ENCODE data around the gene PAPPA2.
"Not testable (repeated sequence)": the region's sequence is repeated elsewhere in the genome, so short reads cannot be mapped to it uniquely, and the experiment has no call there.

PAPPA2 gene

DNA sequence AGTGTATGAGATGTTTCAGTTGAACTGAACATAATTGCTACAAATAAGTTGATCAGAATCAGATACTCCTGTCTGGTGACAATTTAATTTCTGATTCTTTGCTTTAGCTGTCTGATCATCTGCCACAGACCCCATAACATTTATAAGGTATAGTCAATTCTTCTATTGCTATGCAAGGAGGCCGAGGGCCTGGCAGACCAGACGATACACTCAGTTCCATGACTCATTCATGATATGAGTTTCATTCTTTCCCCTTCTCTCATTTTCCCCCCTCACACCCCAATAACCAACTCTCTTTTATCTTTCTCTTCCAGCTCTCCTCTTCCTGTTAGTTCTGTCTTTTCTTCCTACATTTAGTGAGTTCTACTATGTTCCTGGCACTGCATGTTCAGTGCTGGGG, 236.8 kb downstream of the PAPPA2 start:
- DNase-seq, result no peak

DNA sequence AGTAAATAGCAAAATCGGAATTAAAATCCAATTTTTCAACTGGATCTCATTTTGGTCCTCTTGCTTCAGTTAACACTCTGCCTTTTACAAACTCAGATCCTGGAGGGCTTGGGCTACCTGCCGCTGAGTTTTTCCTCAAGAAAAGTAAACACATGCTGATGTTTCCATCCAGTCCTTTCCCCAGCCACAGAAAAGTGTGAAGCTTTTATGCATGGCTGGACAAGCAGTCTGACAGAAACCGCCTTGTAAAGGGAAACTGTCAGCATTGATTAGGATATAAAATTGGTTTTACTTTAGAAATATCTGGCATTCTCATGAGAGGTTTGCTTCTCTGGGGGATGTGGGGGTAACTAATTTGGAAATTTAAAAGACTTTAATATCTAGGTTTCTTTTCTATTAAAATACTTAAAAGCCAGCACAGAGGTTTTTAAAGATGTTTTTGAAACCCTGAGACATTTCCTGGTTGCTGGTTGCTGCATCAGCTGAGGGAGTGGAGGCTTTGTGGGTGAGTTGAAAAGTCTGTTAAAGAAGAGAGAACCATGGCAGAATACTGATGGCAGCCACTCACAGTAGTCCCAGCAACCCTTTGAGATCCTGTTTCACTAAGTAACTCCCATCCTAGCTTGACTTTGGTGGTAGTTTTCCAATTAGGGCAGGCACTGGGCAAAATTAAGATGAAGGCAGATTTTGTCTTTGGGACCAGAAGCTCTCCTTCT, 238.3 kb downstream of the PAPPA2 start:
- DNase-seq, result no peak

DNA sequence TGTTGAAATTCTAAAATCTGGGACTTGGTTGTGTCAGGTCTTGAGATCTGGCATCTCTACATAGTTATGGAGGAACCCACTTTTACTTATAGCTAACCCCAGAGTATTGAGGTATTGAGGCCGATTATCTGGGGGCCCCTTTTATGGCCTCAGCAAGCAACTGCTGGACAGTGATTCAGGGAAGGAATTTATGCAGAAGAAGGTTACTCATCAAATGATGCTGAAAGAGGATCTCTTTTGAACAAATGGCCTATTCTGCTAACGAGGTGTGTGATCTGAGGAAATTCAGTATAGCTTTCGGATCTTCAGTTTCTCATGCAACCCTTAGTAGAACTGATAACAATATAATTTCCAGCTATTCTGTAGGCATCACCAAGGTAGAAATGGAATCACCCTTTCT, 239.9 kb downstream of the PAPPA2 start:
- DNase-seq, result no peak

DNA sequence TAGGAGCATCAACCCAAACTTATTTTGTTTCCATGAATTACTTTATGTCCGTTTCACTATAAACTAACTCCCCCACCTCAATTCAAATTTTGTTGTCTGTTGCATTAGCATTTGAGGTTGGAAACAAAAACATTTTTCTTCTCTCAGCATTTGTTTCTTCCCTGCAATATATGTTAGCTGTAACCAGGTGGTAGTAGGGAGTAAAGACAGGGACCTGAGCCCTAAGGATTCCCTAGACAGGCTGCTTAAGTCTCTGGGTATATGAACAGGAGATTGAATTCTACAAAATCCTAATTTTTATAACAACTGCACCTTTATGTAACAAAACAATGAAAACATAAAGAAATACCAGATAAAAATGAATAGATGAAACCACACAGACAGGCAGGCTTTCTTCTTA, 242.6 kb downstream of the PAPPA2 start:
- DNase-seq, result no peak

DNA sequence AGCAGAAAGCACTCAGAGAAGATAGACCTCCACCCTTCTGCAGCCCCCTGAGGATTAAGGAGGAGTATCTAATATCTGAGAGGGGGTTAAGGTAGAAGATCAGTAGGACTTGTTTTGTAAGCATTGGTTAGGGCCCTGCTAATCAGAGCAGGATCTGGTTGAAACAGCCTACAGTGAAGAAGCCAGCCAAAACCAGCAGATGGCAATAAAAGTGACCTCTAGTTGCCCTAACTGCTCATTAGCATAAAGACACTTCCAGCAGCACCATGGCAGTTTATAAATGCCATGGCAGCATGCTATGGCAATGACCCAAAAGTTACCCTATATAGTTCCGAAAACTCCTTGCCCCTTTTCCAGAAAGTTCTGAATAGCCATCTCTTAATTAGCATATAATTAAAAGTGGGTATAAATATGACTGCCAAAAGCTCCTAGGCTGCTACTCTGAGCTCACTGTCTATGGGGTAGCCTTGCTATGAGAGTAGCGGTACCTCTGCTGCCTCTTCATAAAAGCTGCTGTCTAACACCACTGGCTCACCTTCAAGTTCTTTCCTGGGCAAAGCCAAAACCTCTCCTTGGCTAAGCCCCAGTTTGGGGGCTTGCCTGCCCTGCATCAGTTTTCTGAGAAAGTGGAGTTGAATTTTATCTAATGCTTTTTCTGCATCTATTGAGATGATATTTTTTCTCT, 254.2 kb downstream of the PAPPA2 start:
- peak; percentile 18 for DNase-seq

DNA sequence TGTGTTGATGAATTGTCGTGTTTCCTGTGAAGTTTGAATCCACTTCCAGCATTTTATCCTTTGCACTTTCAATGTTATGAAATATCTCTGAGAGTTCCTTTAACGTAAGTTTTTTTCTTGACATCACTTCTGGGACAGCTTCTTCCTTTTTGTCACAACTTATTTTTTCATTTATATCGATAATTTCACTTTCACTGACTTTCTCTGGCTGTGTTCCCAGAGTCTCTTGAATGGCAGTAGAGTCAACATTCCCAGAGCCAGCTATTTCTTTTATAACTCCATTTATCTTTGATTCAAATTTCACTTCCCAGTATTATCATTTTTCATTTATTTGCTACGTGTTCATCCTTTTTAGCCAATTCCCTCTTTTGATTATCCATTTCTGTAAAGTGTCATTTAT, 256.5 kb downstream of the PAPPA2 start:
- no peak for DNase-seq

DNA sequence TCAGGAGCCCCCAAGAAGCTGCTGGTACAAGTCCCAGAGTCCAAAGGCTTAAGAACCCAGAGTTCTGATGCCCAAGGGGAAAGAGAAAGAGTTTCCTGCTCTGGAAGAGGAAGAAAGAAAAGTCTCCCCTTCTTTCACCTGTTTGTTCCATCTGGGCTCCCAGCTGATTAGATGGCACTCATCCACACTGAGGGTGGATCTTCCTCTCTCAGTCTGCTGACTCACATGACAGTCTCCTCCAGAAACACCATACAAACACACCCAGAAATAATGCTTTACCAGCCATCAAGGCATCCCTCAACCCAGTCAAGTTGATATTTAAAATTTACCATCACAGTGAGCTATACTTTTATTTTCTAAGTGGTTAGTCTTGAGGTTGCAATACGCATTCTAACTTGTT, 257.9 kb downstream of the PAPPA2 start:
- DNase-seq, result no peak

DNA sequence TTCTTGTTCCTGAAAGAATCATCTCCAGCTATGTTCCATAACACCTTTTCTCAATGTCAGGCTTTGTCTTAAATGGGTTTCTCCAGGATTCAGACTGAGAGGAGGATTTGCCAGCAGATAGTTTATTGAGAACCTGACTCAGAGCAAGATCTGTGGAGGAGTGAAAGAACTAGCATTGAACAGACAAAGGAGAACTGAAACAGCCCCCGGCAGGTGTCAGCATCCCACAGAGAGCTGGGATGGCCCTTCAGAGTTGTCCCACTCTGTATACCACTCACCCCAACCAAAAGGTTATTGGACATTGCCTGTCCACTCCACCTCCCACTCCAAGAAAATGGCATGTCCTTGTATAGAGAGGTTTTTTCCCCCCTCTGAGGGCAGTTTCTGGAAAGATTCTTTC, 270.7 kb downstream of the PAPPA2 start:
- DNase-seq, result no peak

DNA sequence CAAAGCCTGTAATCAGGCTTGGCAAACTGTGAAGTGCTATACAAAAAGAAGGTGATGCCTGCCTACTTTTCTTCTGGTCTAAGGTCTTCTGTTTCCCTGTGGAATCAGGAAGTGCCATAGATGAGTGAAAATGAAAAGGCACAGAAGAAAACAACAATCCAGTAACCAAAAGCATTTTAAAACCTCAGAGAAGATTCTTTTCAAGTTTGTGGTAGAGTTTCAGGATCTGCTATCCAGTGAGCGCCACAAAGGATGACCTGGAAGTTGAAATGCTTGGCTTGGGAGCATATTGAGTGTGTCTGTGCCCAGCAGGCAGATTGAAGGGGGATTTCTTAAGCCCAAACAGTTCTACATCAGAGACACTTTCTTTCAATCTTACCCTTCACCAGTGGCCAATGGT, 272.2 kb downstream of the PAPPA2 start:
- no peak for DNase-seq

DNA sequence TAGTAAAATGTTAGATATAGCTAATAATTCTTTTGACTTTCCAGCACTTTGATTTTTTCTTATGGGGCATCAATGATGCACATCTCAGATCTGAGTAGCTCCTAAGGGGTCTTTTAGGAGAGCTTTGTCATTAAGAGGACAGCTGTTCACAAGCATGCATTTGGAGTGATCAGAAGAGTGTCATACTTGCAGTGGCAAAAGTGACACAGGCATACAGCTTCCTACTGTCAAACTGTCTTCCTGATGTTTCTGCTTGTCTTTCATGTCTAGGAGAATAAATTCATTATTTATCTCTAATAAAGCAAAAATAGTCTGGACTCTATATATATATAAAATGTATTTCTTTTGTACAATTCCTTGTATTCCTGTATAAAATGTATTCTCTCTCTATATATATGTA, 273.0 kb downstream of the PAPPA2 start:
- no peak for DNase-seq

DNA sequence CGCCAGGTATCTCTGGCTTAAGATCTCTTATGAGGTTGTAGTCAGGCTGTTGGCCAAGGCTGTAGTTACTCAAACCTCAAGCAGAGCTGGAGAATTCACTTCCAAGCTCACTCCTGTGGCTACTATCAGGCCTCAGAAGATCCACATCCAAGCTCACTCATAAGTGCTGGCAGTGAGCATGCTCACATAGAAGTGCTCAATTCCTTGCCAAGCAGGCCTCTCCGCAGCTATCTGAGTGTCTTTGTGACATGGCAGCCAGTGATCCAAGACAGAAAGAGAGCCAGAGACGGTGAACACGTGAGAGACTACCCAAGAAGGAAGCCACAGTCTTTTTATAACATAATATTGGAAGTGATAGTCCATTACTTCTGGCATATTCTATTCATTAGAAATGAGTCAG, 278.2 kb downstream of the PAPPA2 start:
- DNase-seq, result no peak

DNA sequence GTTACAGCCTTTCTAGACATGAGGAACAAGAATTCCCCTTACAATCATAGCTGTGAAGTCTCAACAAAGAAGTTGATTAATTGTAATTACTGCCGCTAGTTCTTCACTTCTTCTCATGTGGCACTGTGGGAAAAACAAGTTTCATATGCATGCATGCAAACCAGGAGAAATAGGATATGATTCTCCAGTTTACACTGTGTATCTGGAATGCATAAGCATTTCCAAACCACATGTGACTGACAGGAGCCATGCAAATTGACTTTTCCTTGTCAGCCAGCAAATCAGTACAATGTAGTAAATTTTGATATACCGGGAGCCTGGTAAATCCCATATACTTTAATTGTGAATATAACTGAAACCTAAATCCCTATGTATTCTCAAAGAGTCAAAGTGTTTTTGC, 279.3 kb downstream of the PAPPA2 start:
- no peak for DNase-seq

DNA sequence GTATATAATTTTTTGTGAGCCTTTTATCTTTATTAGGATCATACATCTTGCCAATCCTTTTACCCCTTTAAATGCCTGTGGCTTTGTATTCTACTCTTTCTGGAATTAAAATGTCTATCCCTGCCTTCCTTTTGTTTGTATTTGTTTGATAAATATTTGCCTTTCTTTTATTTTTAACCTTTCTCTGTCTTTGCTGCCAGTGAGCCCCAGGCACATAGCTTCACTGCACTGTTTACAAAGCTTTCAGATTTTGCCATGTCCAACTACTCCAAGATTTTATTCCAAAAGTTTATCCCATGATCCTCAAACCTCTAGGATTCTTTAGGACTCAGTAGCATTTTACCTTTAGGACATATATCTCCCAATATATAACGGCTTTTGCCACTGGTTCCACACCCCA, 281.2 kb downstream of the PAPPA2 start:
- DNase-seq, result no peak

DNA sequence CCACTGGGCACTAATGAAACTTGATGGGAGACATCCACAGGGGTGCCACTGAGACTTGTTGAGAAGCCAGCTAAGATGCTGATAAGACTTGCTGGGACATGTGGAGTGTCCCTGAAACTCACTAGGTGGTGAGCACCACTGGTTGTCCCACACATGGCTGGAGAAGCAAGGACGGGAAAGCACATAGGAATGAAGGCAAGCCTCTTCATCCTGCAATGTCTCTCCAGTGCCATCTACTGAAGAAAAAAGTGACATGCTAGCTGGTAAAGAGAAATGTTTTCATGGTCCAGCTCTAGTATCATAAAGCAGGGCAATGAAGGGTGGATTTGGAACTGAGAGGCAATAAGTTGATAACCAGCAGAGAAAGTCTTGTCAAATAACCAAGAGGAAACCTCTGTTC, 283.0 kb downstream of the PAPPA2 start:
- no peak for DNase-seq

DNA sequence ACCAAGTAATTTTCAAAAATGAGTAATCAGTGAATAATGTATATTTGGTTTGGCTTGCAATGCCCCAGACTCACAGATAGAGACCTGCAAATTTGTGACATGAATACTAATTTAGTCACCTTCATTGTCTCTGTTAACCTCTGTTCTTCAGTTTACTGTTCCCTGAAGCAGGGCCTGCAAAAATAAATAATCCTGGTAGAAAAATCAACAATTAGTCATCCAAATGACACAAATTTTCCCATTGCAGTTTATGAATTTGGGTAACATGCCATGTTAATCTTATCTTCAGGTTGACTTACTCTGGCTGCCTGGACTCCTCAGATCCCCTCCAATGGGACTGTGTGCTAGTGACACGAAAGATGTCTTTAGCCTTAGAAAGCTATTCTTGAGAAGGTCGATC, 289.5 kb downstream of the PAPPA2 start:
- DNase-seq, result no peak

DNA sequence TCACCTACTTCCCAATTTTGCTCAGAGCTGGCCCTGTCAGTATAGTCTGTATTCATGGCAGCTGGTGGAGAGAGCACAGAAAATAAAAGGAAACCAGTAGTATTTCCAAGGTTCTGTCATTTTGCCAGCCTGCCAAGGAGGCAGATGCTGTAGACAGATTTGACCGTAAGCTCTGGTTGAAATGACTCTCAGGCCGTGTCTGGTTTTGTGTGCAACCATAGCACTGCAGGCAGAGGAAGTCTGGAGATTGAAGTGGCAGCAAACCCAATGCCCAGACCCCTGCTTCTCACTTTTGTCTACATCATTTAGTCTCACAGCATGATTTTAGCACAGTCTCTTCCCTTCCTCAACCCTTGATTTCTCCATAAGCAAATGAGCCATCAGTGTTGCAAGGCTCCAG, 291.7 kb downstream of the PAPPA2 start:
- DNase-seq, result no peak

DNA sequence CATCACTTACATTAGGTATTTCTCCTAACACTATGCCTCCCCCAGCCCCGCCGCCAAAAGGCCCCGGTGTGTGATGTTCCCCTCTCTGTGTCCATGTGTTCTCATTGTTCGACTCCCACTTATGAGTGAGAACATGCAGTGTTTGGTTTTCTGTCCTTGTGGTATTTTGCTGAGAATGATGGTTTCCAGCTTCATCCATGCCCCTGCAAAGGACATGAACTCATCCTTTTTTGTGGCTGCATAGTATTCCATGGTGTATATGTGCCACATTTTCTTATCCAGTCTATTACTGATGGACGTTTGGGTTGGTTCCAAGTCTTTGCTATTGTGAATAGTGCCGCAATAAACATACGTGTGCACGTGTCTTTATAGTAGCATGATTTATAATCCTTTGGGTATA, 293.8 kb downstream of the PAPPA2 start:
- not testable (repeated sequence) for DNase-seq

DNA sequence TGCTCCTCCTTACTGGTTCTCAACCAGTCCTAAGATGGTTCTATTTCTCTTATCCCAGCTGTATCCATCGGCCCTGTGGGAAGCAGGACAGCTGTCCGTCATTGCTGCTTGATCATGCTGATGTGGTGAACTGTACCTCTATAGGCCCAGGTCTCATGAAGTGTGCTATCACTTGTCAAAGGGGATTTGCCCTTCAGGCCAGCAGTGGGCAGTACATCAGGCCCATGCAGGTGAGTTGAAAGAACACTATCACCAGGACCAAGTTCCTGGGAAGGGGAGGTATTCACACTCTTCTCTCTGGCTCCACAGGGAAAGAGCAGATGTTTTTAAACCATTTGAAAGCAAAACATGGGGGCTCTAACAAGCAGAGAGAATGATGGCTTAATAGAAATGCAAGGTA, 302.6 kb downstream of the PAPPA2 start:
- no peak for DNase-seq

DNA sequence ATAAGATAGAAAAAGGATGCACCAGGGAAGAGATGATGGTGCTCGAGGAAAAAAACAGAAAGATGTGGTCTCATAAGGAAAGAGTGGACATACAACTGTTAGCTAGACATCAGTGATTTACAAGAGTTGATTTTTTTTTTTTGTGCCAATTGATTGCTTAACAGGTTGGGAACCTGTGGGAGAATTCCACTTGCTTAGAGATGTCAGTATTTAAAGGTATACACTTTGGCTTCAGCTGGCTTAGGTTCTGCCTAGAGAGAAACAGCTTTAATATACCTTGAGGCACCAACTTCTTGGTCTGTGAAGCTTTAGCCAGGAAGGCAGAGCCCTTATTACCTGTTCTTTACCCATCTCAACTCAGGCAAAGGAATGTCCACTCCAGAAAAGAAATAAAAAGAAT, 303.8 kb downstream of the PAPPA2 start:
- no peak for DNase-seq

DNA sequence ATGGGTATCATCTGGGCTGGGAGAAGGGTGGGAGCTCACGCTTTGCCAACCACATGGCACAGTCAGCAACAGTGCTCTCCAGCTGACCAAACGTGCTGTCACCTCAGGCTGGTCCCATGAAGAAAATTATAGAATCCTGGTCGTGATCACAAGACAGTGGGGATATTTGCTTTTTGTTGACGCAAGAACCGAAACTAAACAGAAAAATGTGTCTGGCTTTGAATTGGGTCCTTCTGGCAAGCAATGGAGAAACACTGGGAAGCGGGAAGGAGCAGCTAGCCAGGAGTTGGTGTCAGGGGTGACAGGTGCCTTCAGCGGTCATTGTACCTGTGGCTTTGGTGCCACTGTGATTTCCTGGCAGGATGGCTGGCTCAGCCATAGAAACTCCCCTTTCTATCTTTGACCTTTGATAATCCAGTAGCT, 304.8 kb downstream of the PAPPA2 start:
- DNase-seq, result no peak

DNA sequence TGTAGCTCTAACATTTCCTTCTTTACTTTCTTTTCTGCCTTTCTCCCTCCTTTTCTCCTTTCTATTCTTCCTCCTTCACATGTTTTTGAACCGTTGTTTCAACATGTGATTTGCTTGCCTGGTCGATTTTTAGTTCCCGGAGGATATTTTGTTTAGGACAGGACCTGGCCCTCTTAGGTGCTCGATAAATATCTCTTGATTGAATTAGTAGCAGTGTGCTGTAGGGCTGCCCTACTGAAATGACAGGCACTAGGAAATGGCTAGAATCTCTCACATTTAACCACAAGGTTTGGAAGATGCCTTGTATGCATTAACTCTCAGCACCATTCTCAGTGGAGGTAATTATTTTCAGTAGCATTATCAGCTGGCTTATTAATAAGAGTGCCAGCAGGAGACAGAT, 305.6 kb downstream of the PAPPA2 start:
- no peak for DNase-seq

DNA sequence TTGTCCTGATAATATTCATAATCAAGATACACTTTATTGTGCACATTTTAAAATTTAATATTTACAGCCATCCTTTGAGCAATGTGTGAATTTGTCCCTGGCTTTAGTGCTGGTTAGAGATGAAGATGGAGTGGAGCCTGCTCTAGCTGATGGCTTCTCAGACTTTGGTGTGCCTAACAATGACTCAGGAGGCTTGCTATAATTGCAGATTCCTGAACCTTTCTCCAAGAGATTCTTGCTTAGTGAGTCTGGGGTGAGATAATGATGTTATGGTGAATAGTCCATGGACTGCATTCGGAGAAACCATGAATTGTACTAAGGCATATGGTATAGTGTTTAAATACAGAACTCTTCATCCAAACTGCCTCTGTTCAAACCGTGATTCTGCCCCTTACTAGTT, 307.1 kb downstream of the PAPPA2 start:
- DNase-seq, result no peak

DNA sequence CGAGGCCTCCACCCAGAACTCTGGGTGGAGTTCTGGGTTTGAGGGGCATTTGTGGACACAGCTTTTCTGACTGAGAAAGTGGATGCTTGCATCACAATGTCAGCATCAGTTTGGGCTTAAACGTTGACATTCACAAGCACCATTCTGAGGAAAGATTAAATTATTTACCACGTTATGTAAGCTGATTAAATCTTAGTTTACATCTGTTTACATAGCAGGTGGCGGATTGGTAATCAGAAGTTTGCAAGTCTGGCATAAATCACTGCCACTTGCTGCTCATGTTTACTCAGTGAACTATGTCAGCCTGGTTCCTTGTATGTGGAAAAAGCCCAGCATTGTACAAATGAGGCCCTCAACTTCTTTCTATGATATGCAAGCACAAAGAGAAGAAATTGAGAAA, 310.1 kb downstream of the PAPPA2 start:
- DNase-seq, result no peak

DNA sequence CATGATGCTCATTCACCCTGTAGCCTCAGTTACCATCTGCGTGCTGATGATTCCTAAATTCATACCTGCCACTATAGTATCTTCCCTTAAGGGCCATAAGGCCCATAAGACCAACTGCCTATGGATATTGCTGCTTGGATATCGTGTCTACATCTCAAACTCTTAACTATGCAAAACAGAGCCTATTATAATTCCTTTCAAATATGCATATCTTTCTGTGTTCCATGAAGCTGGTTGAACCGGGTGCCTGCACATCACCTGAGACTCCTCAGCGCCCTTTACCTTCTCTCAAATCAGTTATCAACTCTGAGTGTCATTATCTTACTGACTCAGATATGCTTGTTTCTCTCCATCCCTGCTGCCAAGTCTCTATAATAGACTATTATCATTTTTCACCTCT, 311.2 kb downstream of the PAPPA2 start:
- DNase-seq, result no peak

DNA sequence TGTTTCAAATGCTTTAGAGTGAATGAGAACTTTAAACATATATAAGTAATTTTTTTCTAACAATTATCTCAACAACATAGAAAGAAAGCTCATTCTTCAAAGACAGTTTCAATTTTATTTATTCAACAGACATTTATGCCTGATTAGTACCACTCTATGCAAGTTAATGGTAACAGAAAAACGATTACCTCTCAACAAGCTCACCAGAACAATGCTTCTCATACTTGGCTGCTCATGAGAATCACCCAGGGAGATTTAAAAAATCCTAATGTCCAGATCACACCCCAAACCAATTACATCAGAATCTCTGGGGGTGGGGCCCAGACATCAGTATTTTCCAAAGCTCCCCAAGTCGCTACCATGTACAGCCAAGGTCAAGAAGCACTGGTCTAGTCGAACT, 312.4 kb downstream of the PAPPA2 start:
- no peak for DNase-seq
